Upper lobe of right lung (tissue), 1 donor: ENCODE measurements around the gene RGS13. TPM values are rescaled to one million over a fixed set of nuclear protein-coding genes. Genes with fewer than 3 reads are reported as not detected.

Experiments used
- ATAC-seq: fragments of 200-7000 bp; cut with Tn5 transposase; one replicate; pipeline ENCODE4 v1.9.1; 2020; ENCODE audit warnings: mild to moderate bottlenecking, moderate library complexity
- DNase-seq: peaks from one replicate; pipeline ENCODE4 v3.0.0-alpha.2; 2020
- H3K27ac ChIP-seq: fragments of 200-600 bp; one replicate; pipeline ENCODE4 v1.8.0; 2022
- H3K27me3 ChIP-seq: fragments of 200-600 bp; one replicate; pipeline ENCODE4 v1.8.0; 2022; ENCODE audit warnings: mild to moderate bottlenecking
- H3K36me3 ChIP-seq: fragments of 200-600 bp; one replicate; pipeline ENCODE4 v1.8.0; 2022
- H3K4me1 ChIP-seq: fragments of 200-600 bp; one replicate; pipeline ENCODE4 v1.8.0; 2022
- H3K4me3 ChIP-seq: fragments of 200-600 bp; one replicate; pipeline ENCODE4 v1.8.0; 2022; ENCODE audit warnings: mild to moderate bottlenecking
- H3K9me3 ChIP-seq: fragments of 200-600 bp; one replicate; pipeline ENCODE4 v1.8.0; 2022
- intact Hi-C: fragments of 100-400 bp; cut with DNase I; formaldehyde crosslinking; loops from one replicate; pipeline ENCODE4 v1.11.0; 2022
- total RNA-seq: library from RNA; stranded (reverse); fragmentation: NEBNext Ultra II Directional; extraction: Animal tissue kit (Norgen Biotek cat#: 25700); gene quantifications from one replicate; pipeline ENCODE4 v1.2.1, GENCODE V29; 2021
- TF ChIP-seq, protein P1 (sequence below): fragments of 200-600 bp; IDR thresholded peaks from one replicate; pipeline ENCODE4 v1.8.0; 2022; ENCODE audit warnings: antibody characterized with exemption
- donor health status: DM: no; HTN: yes; CAD: no; lungs with severe emphysema.

The RGS13 gene
- total RNA-seq, 1 donor from 2014 or later, result 4.7 TPM

DNA sequence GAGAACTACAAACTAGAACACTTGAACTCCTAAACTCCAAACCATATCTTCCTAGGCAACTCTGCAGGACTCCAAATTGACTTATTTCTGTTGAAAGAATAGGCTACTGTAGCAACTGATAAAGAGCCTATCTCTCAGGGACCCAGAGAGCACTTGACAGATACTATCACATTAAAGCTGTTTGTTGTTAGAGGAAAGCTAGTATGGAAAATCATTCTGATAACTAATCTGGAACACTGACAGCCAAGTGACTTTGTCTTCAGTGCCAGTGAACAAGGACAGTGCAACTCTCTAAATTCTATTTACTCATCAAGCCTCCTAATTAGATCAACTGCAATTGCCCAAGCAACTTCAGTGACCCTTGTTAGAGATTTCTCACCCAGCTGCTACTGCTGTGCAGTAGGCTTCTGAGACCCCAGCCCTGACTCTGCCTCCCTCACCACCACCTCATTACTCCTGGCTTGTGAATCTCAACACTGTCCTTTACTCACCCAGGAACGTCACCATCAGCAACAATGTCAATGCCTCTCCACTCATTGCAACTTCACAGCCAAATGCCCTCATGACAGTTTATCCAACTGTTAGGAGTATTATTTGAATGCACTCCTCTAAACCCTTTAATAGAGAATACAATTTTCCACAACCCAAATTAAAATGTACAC, 7.4 kb upstream of the RGS13 start:
- no peaks in the 10 kb centered on the region for H3K4me1 ChIP-seq
- intact Hi-C loops, result no loop called here
- no peak for DNase-seq

DNA sequence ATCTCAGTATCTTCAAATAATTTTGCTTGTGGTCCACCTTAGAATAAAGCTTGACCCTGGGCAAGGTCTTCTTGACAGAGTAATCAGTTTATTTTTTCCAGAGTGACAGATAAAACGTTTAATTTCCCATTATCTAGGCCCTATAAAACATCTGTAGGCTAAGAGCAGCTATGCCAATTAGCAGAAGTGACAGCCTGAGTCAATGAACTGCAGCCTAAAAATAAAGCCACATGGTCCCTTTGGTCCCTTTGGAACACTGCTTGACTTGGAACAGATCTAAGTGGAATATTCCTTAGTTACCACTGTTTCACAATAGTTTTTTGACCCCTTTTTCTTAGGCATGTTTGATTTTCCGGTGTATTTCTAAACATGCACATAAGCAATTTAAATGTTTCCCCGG, 6.3 kb upstream of the RGS13 start:
- TF ChIP-seq, protein P1, sequence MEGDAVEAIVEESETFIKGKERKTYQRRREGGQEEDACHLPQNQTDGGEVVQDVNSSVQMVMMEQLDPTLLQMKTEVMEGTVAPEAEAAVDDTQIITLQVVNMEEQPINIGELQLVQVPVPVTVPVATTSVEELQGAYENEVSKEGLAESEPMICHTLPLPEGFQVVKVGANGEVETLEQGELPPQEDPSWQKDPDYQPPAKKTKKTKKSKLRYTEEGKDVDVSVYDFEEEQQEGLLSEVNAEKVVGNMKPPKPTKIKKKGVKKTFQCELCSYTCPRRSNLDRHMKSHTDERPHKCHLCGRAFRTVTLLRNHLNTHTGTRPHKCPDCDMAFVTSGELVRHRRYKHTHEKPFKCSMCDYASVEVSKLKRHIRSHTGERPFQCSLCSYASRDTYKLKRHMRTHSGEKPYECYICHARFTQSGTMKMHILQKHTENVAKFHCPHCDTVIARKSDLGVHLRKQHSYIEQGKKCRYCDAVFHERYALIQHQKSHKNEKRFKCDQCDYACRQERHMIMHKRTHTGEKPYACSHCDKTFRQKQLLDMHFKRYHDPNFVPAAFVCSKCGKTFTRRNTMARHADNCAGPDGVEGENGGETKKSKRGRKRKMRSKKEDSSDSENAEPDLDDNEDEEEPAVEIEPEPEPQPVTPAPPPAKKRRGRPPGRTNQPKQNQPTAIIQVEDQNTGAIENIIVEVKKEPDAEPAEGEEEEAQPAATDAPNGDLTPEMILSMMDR, result no peak
- intact Hi-C loops, result no loop called here

More for the DNA sequence above, 7.4 kb upstream of the RGS13 start:
- ATAC-seq, result no peak
- Histone ChIP-seq H3K9me3 (no peaks in the 10 kb centered on the region), H3K27ac (no peak overlapping the region), H3K27me3 (no peaks in the 10 kb centered on the region), H3K4me3 (no peak overlapping the region), H3K36me3 (no peaks in the 10 kb centered on the region)
- TF ChIP-seq, protein P1, result no peak

DNA sequence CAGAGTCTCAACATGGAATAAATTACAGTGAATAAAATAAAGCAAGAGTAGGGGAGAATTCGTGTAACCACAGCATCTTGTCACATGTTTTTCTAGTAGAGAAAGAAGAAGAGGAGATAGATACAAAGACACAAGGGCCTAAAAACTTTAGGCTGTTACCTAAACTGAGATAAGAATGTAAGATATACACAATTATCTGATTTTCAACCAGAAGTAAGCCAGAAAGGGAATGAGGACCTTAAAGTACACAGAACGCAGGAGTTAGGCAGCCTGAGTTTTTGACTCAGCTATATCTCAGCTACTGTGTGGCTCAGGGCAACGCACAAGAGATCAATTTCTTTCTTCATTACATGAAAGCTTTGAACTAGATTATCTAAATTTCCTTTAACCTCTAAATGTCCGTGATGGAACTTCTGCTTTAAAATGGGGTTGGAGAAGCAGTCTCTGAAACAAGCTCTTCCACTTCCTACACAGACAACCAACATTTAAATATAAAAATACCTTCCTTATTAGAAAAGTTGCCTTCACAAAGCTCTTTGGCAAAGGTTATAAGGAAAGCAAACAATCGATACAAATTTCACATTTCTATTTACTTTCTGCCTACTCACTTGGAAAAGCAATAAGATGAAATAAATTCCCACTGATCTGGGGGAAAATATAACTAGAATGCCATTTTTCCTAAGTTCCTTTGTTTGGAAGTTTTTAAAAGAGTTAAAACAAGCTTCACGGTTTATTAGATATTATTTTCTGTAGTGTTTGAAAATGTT, 5.2 kb upstream of the RGS13 start:
- Histone ChIP-seq H3K36me3 (no peaks in the 10 kb centered on the region), H3K4me3 (no peak overlapping the region), H3K9me3 (no peaks in the 10 kb centered on the region), H3K27me3 (no peaks in the 10 kb centered on the region), H3K4me1 (no peaks in the 10 kb centered on the region), H3K27ac (no peak overlapping the region)
- TF ChIP-seq, protein P1, result no peak
- DNase-seq (no peak), ATAC-seq (no peak)
- intact Hi-C loops, result no loop called here

More for the DNA sequence above, 6.3 kb upstream of the RGS13 start:
- Histone ChIP-seq H3K9me3 (no peaks in the 10 kb centered on the region), H3K27ac (no peak overlapping the region), H3K4me1 (no peaks in the 10 kb centered on the region), H3K36me3 (no peaks in the 10 kb centered on the region), H3K27me3 (no peaks in the 10 kb centered on the region), H3K4me3 (no peak overlapping the region)
- no peak for ATAC-seq
- no peak for DNase-seq

DNA sequence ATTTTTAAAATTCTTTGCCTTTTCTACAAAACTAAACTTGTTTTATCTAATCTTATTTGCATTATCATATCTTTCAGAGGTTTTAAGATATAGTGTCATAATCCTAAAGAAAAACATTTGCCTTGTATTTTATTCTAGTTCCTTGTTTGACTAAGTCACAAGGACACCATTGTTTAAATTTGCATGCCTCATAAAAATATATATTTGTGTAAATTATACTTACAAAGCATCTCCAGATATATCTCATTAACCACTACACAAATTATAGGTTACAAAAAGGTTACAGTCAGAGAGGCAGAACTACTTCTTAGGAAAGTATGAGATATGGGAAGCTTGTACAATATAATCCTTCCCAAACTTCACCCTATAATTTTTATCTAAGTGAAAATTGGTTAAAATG, 4.2 kb upstream of the RGS13 start:
- no peaks in the 10 kb centered on the region for H3K4me1 ChIP-seq
- intact Hi-C loops, result no loop called here
- H3K27ac ChIP-seq, result no peak overlapping the region
- H3K27me3 ChIP-seq, result no peaks in the 10 kb centered on the region
- TF ChIP-seq, protein P1, result no peak
- no peak overlapping the region for H3K4me3 ChIP-seq
- DNase-seq (no peak), ATAC-seq (no peak)
- no peaks in the 10 kb centered on the region for H3K9me3 ChIP-seq
- no peaks in the 10 kb centered on the region for H3K36me3 ChIP-seq

DNA sequence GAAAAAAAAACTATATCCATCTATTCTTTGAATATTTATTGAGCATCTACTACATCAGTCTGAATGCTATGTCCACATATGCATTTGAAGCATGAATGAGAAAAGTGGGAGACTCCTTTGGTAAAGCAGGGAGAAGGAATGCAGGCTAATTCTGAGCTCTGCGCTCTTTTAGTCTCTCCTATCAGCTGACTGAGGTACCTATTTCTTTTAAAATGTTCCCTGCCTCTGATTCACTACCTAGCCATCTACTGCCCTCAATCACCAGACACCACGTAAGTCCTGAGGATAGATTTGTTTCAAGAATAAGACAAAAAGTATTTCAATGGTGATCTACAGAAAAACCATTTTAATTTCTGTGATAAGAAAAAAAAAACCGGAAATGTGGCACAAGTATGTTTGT, 3.8 kb upstream of the RGS13 start:
- Histone ChIP-seq H3K4me3 (no peak overlapping the region), H3K9me3 (no peaks in the 10 kb centered on the region), H3K27me3 (no peaks in the 10 kb centered on the region), H3K27ac (no peak overlapping the region), H3K4me1 (no peaks in the 10 kb centered on the region), H3K36me3 (no peaks in the 10 kb centered on the region)
- DNase-seq (no peak), ATAC-seq (no peak)
- intact Hi-C loops, result no loop called here
- TF ChIP-seq, protein P1, result no peak
